Stomach (tissue), 9 donors: ENCODE measurements around the gene GMEB2. TPM values are rescaled to one million over a fixed set of nuclear protein-coding genes. Genes with fewer than 3 reads are reported as not detected.

Experiments used
- DNase-seq, 2 donors: peaks; one replicate each; pipeline versions ENCODE4 v3.0.0 to v3.0.0-alpha.2; 2013 to 2019
- H3K27ac ChIP-seq, 5 donors: fragments of 200-600 bp in 4 of 5; sonication (generic) in 4 of 5; one replicate each; pipeline ENCODE4 v1.5.1; 2013 to 2019; ENCODE audit warnings: mild to moderate bottlenecking in 1 of 5, moderate library complexity in 1 of 5
- H3K27me3 ChIP-seq, 3 donors: fragments of 200-600 bp; sonication (generic); one replicate each; pipeline ENCODE4 v1.5.1; 2017 to 2019; ENCODE audit warnings: mixed run types in 1 of 3
- H3K36me3 ChIP-seq, 4 donors: fragments of 200-600 bp; sonication (generic); 1 replicate in 3 of 4; 2 replicates in 1 of 4; pipeline ENCODE4 v1.5.1; 2016 to 2019
- H3K4me1 ChIP-seq, 4 donors: fragments of 200-600 bp; sonication (generic); one replicate each; pipeline ENCODE4 v1.5.1; 2016 to 2019
- H3K4me3 ChIP-seq, 4 donors: fragments of 200-600 bp; sonication (generic) in 3 of 4; one replicate each; pipeline ENCODE4 v1.5.1; 2016 to 2019; ENCODE audit warnings: mild to moderate bottlenecking in 1 of 4
- H3K9me3 ChIP-seq, 4 donors: fragments of 200-600 bp; sonication (generic); one replicate each; pipeline ENCODE4 v1.5.1; 2016 to 2019
- CTCF ChIP-seq, 7 experiments: fragments of 450-650 bp in 4 of 7; fragments of 200-600 bp in 3 of 7; sonication (generic) in 3 of 7; IDR thresholded peaks; one replicate each; pipeline ENCODE4 v1.5.1; 2016 to 2019; ENCODE audit warnings: antibody characterized with exemption in 7 of 7, control low read depth in 2 of 7, mild to moderate bottlenecking in 1 of 7
- EP300 ChIP-seq: sonication (generic); formaldehyde crosslinking; IDR thresholded peaks from one replicate; pipeline ENCODE4 v1.6.1; 2017; ENCODE audit warnings: antibody characterized with exemption
- POLR2A ChIP-seq, 4 donors: fragments of 450-650 bp; IDR thresholded peaks; one replicate each; pipeline ENCODE4 v1.6.1; 2016; ENCODE audit warnings: antibody characterized with exemption in 4 of 4, control low read depth in 2 of 4, mild to moderate bottlenecking in 1 of 4, moderate library complexity in 1 of 4
- POLR2AphosphoS5 ChIP-seq, 3 donors: sonication (generic); formaldehyde crosslinking; IDR thresholded peaks; one replicate each; pipeline ENCODE4 v1.6.1; 2016; ENCODE audit warnings: antibody characterized with exemption in 3 of 3
- WGBS, 5 donors: extraction: QIAGEN DNeasy Blood & Tissue Kit in 3 of 5; methylation state at CpG; one replicate each; pipeline versions ENCODE4 v1.1.5 to v1.1.7; 2013 to 2018; 5-methylcytosine and 5-hydroxymethylcytosine counted together
- intact Hi-C: fragments of 100-400 bp; cut with DNase I; formaldehyde crosslinking; loops from one replicate; pipeline ENCODE4 v1.15.1; 2023; ENCODE audit warnings: low total_unique reads
- polyA plus RNA-seq, 3 donors: library from polyadenylated mRNA; stranded (reverse); fragments of 200-250 nt; gene quantifications; one replicate each; pipeline ENCODE4 v1.2.3, GENCODE V29; 2013
- total RNA-seq, 5 donors: library from RNA; depleted of rRNA; stranded (reverse); fragments of >200 nt; gene quantifications; one replicate each; pipeline versions ENCODE4 v1.1.0 to v1.2.3, GENCODE V29; 2014 to 2016
- donor health status: healthy with polysubstance abuse.
- donor health status: Bipolar disorder and iron deficiency.
- donor health status: healthy.

Gene GMEB2
- total and polyA plus RNA-seq, 8 donors: 1.8 to 20.4 (median 7.5) TPM

- intact Hi-C loops: no loop called here
- no peak for DNase-seq
- no peak overlapping the region for H3K27ac ChIP-seq
- peaks cover 35 to 69% (median 65%) of the 10 kb centered on the region in 4 donors for H3K36me3 ChIP-seq
- no peaks in the 10 kb centered on the region for H3K9me3 ChIP-seq
- TF ChIP-seq POLR2A (IDR thresholded peaks at IDR 0.05) (no peak), POLR2AphosphoS5 (IDR thresholded peaks at IDR 0.05) (no peak)
- WGBS, 5 donors: 83 to 90% (median 88%) methylated on average over 10 to 11 of the region's 11 CpGs
- no peaks in the 10 kb centered on the region for H3K4me1 ChIP-seq
- no peak overlapping the region for H3K4me3 ChIP-seq
- H3K27me3 ChIP-seq: no peaks in the 10 kb centered on the region
Measured at GRCh38 chr20:63588641-63589041, 38.3 kb downstream of the GMEB2 start.

- TF ChIP-seq POLR2A (IDR thresholded peaks at IDR 0.05): no peak
- TF ChIP-seq EP300: no peak
- TF ChIP-seq POLR2AphosphoS5 (IDR thresholded peaks at IDR 0.05): no peak
- TF ChIP-seq CTCF (IDR thresholded peaks at IDR 0.05): no peak
- Histone ChIP-seq H3K36me3 (peaks cover 31 to 63% (median 59%) of the 10 kb centered on the region in 4 donors), H3K4me1 (peaks cover 0 to 5% (median 0%) of the 10 kb centered on the region in 4 donors), H3K27ac (no peak overlapping the region), H3K27me3 (no peaks in the 10 kb centered on the region), H3K4me3 (no peak overlapping the region), H3K9me3 (no peaks in the 10 kb centered on the region)
- 66 to 82% (median 69%) methylated on average over 16 to 19 of the region's 19 CpGs for WGBS, 5 donors
- intact Hi-C loops: no loop called here
- peak in 1 of 2 donors; percentile 51 for DNase-seq
Measured at GRCh38 chr20:63587776-63588591, 38.9 kb downstream of the GMEB2 start.

- DNase-seq: no peak
- no peak overlapping the region for H3K4me3 ChIP-seq
- no peak overlapping the region for H3K27ac ChIP-seq
- no peaks in the 10 kb centered on the region for H3K27me3 ChIP-seq
- H3K4me1 ChIP-seq: peaks cover 0 to 6% (median 0%) of the 10 kb centered on the region in 4 donors
- TF ChIP-seq POLR2A (IDR thresholded peaks at IDR 0.05): no peak
- TF ChIP-seq EP300: no peak
- no peak for TF ChIP-seq CTCF (IDR thresholded peaks at IDR 0.05)
- no peak for TF ChIP-seq POLR2AphosphoS5 (IDR thresholded peaks at IDR 0.05)
- peaks cover 24 to 55% (median 51%) of the 10 kb centered on the region in 4 donors for H3K36me3 ChIP-seq
- H3K9me3 ChIP-seq: no peaks in the 10 kb centered on the region
- 91 to 95% (median 91%) methylated on average over 12 of the region's 12 CpGs for WGBS, 5 donors
- intact Hi-C loops: no loop called here
Measured at GRCh38 chr20:63587256-63587655, 39.6 kb downstream of the GMEB2 start.

GRCh38 chr20:63586797-63587196, 40.1 kb downstream of the GMEB2 start:
- 86 to 94% (median 90%) methylated on average over 14 to 17 of the region's 17 CpGs for WGBS, 5 donors
- TF ChIP-seq POLR2AphosphoS5 (IDR thresholded peaks at IDR 0.05) (no peak), CTCF (IDR thresholded peaks at IDR 0.05) (no peak), EP300 (no peak), POLR2A (IDR thresholded peaks at IDR 0.05) (no peak)
- H3K4me1 ChIP-seq: peaks cover 0 to 6% (median 0%) of the 10 kb centered on the region in 4 donors
- no peak overlapping the region for H3K27ac ChIP-seq
- no peaks in the 10 kb centered on the region for H3K9me3 ChIP-seq
- no peaks in the 10 kb centered on the region for H3K27me3 ChIP-seq
- intact Hi-C loops: no loop called here
- H3K36me3 ChIP-seq: peaks cover 19 to 51% (median 47%) of the 10 kb centered on the region in 4 donors
- no peak for DNase-seq
- H3K4me3 ChIP-seq: no peak overlapping the region
